ENCODE measurements around the gene POR. TPM values are rescaled to one million over a fixed set of nuclear protein-coding genes. Genes with fewer than 3 reads are reported as not detected.

POR gene
- total and polyA plus RNA-seq, 2 of the 13 experiments (the other 11 are each of a cell fraction or from before 2014, with no cell fraction given) = 145 to 266 TPM

GRCh38 chr7:75987026-75987804, 72.3 kb downstream of the POR start (continued):
- no peak for TF ChIP-seq ZNF609 (CRISPR knock-in tag; IDR thresholded peaks at IDR 0.05; ENCODE audit: borderline replicate concordance)
- TF ChIP-seq, protein P1, sequence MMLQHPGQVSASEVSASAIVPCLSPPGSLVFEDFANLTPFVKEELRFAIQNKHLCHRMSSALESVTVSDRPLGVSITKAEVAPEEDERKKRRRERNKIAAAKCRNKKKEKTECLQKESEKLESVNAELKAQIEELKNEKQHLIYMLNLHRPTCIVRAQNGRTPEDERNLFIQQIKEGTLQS (CRISPR knock-in tag; IDR thresholded peaks at IDR 0.05) = no peak
- TF ChIP-seq ZC3H13 (CRISPR knock-in tag; IDR thresholded peaks at IDR 0.05) = peak; percentile 22; the same call in 1 of the 2 replicates
- no peak for TF ChIP-seq RXRA (CRISPR knock-in tag; IDR thresholded peaks at IDR 0.05)
- TF ChIP-seq HDAC6 (IDR thresholded peaks at IDR 0.05; ENCODE audit: low read depth, low read length) = no peak
- peak; percentile 12 for TF ChIP-seq RBM22 (optimal IDR thresholded peaks at IDR 0.05; ENCODE audit: low read length)
- TF ChIP-seq, protein P2, sequence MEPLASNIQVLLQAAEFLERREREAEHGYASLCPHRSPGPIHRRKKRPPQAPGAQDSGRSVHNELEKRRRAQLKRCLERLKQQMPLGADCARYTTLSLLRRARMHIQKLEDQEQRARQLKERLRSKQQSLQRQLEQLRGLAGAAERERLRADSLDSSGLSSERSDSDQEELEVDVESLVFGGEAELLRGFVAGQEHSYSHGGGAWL (CRISPR knock-in tag; IDR thresholded peaks at IDR 0.05) = no peak
- TF ChIP-seq, protein P3, sequence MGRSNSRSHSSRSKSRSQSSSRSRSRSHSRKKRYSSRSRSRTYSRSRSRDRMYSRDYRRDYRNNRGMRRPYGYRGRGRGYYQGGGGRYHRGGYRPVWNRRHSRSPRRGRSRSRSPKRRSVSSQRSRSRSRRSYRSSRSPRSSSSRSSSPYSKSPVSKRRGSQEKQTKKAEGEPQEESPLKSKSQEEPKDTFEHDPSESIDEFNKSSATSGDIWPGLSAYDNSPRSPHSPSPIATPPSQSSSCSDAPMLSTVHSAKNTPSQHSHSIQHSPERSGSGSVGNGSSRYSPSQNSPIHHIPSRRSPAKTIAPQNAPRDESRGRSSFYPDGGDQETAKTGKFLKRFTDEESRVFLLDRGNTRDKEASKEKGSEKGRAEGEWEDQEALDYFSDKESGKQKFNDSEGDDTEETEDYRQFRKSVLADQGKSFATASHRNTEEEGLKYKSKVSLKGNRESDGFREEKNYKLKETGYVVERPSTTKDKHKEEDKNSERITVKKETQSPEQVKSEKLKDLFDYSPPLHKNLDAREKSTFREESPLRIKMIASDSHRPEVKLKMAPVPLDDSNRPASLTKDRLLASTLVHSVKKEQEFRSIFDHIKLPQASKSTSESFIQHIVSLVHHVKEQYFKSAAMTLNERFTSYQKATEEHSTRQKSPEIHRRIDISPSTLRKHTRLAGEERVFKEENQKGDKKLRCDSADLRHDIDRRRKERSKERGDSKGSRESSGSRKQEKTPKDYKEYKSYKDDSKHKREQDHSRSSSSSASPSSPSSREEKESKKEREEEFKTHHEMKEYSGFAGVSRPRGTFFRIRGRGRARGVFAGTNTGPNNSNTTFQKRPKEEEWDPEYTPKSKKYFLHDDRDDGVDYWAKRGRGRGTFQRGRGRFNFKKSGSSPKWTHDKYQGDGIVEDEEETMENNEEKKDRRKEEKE (IDR thresholded peaks at IDR 0.05) = no peak
- no peak for TF ChIP-seq PRMT3 (CRISPR knock-in tag; IDR thresholded peaks at IDR 0.05; ENCODE audit: borderline replicate concordance, low read depth)
- TF ChIP-seq, protein P4, sequence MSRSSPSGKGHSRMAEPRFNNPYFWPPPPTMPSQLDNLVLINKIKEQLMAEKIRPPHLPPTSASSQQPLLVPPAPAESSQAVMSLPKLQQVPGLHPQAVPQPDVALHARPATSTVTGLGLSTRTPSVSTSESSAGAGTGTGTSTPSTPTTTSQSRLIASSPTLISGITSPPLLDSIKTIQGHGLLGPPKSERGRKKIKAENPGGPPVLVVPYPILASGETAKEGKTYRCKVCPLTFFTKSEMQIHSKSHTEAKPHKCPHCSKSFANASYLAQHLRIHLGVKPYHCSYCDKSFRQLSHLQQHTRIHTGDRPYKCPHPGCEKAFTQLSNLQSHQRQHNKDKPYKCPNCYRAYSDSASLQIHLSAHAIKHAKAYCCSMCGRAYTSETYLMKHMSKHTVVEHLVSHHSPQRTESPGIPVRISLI (CRISPR knock-in tag; IDR thresholded peaks at IDR 0.05; ENCODE audit: borderline replicate concordance) = no peak
- TF ChIP-seq, protein P5, sequence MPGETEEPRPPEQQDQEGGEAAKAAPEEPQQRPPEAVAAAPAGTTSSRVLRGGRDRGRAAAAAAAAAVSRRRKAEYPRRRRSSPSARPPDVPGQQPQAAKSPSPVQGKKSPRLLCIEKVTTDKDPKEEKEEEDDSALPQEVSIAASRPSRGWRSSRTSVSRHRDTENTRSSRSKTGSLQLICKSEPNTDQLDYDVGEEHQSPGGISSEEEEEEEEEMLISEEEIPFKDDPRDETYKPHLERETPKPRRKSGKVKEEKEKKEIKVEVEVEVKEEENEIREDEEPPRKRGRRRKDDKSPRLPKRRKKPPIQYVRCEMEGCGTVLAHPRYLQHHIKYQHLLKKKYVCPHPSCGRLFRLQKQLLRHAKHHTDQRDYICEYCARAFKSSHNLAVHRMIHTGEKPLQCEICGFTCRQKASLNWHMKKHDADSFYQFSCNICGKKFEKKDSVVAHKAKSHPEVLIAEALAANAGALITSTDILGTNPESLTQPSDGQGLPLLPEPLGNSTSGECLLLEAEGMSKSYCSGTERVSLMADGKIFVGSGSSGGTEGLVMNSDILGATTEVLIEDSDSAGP (CRISPR knock-in tag; IDR thresholded peaks at IDR 0.05; ENCODE audit: borderline replicate concordance) = peak; percentile 19; the same call in 1 of the 2 replicates
- TF ChIP-seq AGO2 (optimal IDR thresholded peaks at IDR 0.05; ENCODE audit: low read depth, low read length) = peak; percentile 92
- TF ChIP-seq, protein P6, sequence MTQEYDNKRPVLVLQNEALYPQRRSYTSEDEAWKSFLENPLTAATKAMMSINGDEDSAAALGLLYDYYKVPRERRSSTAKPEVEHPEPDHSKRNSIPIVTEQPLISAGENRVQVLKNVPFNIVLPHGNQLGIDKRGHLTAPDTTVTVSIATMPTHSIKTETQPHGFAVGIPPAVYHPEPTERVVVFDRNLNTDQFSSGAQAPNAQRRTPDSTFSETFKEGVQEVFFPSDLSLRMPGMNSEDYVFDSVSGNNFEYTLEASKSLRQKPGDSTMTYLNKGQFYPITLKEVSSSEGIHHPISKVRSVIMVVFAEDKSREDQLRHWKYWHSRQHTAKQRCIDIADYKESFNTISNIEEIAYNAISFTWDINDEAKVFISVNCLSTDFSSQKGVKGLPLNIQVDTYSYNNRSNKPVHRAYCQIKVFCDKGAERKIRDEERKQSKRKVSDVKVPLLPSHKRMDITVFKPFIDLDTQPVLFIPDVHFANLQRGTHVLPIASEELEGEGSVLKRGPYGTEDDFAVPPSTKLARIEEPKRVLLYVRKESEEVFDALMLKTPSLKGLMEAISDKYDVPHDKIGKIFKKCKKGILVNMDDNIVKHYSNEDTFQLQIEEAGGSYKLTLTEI (CRISPR knock-in tag; conservative IDR thresholded peaks at IDR 0.05) = no peak
- TF ChIP-seq SIX4 (CRISPR knock-in tag; IDR thresholded peaks at IDR 0.05) = no peak
